ENCODE data around the gene MAGEB6B. TPM values are rescaled to one million over a fixed set of nuclear protein-coding genes. Genes with fewer than 3 reads are reported as not detected.
"Not testable (repeated sequence)": the region's sequence is repeated elsewhere in the genome, so short reads cannot be mapped to it uniquely, and the experiment has no call there.

Gene MAGEB6B, protein sequence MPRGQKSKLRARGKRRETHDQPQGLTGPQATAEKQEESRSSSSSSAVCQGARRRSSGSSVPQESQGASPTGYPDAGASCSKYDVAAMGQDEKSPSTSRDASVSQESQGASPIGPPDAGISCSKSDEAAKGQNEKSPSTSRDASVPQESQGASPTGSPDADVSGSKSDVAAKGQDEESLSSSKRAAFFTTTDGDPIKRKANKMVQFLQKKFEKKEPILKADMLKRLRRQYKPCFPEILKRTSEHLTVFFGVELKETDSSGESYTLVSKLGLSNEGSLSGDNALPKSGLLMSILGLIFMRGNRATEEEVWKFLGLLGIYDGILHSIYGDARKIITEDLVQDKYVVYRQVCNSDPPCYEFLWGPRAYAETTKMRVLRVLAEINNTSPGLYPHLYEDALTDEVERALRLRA
- total RNA-seq (2014; rRNA removed; shearing (Covaris generic)), result not detected in 2 replicates

DNA sequence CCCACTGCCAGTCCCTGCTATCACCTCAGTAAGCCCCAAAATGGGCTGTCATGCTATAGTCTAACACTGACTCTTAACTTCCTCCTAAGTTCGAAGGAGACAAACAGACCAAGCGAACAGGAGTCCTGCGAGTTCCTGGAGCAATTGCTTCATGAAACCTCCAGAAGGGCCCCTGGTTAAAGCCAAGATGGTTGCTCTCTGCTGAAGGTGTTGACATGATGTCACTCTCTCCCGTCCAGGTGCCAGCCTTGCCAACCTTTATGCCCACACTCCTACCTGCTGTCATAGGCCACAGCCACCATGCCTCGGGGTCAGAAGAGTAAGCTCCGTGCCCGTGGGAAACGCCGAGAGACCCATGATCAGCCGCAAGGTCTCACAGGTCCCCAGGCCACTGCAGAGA is at the start of gene MAGEB6B:
TSS of gene MAGEB6B (plus strand) at position 301 of the 400 bp plus-strand sequence. CDS start at position 301, 0 bp downstream.
- no peak for DNase-seq (ENCODE audit: low spot score)

DNA sequence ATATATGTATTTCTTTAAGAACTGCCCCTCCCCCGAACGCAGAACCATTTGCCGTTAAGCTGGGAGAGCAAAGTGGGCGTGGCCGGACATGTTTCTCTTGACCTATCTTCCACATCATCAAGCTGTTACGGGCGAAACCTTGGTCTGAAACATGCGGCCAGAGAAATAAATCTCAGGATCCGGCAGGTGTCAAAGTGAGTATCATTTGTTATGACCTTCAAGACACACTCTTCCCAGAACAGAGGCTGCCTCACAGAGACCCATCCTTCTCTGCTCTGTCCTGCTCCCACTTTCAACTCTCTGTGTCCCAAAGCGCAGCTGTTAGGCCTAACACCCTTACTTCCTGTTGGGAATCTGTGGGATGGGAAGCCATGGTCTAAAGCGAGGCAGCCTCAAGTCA is 22.1 kb upstream of the MAGEB6B start, which contains the start of gene MAGEB18:
TSS of gene MAGEB18 (plus strand) at position 70 of the 400 bp plus-strand sequence. CDS start 643 bp downstream, outside the sequence.
- no peak for DNase-seq (ENCODE audit: low spot score)

DNA sequence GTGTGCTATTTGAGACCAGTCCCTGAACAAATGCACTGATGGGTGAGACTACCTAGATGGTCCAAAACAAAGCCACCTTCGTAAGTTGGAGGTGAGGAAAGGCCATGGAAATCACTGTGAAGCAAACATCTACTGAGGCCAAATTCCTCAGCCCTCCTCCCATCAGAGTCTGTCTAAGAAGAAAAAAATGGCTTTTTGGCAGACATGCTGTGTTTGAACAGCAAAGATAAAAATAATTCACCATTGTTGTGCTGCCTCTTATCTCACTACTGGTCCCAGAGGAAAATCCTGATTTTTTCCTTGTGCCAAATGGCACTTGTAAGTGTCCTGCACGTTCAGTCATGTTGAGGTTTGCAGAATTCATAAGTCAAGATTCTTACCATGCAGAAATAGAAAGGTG is 14.4 kb upstream of the MAGEB6B start:
- DNase-seq (ENCODE audit: low spot score), result no peak

DNA sequence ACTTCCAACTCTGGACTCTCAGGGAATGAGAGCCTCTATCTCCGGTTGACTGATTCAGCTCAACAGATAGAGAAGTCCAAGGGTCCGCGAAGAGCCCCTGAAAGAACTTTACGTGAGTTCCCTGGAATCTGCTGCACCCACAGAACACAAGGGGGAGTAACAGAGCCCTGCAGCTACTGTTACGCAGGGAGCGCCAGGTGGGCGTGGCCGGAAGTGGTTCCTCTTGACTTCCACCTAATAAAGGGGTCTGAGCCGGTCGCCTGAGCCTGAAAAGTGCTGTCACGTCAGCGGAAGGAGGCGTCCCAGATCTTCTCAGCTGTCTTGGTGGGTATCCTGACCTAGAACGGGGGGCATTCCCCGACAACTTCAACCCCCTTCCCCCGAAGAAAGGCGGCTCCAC is 31.8 kb downstream of the MAGEB6B start, which contains the start of gene MAGEB6:
TSS of gene MAGEB6 (plus strand) at position 237 of the 400 bp plus-strand sequence. CDS start 1,407 bp downstream, outside the sequence.
- DNase-seq (ENCODE audit: low spot score), result no peak

DNA sequence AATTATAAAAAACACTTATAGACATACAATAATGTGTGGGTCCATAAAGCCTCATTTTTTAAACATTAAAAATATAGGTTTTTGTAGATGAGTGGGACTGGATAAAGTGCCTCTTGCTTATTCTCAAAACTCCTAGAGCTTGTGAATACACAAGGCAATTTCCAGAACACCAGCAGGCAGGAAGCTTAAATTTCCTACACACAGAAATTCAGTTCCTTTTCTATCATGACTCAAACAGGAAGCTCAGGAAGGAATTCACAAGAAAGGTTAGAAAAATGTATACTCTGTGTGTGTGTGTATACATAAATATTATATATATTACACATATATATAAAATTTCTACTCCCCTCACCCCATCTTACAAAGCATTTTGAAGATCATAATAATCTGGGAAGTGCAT is 43.2 kb downstream of the MAGEB6B start:
- no peak for DNase-seq (ENCODE audit: low spot score)

DNA sequence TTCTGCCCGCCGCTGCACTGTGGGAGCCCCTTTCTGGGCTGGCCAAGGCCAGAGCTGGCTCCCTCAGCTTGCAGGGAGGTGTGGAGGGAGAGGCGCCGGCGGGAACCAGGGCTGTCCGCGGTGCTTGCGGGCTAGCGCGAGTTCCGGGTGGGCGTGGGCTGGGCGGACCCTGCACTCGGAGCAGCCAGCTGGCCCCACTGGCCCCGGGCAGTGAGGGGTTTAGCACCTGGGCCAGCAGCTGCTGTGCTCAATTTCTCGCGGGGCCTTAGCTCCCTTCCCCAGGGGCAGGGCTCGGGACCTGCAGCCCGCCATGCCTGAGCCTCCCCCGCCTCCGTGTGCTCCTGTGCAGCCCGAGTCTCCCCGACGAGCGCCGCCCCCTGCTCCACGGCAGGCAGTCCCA is 44.3 kb downstream of the MAGEB6B start:
- not testable (repeated sequence) for DNase-seq (ENCODE audit: low spot score)

DNA sequence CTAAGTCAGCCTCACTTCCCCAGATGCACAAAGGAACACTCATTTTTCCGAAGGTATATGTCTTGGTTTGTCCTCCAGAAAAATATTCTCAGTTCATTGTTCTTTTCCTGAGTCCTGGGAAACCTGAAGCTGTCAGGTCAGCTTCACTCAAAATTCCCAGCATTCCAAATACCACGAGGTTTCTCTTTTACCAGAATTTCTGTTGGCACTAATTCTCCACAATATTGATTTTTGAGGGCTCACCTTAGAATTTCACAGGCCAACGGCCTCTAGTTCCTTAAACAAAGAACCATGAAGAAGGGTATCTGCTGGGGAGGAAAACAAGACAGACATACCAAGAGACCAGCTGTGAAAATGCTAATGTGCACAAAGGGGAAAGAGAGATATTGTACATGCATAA is 47.6 kb downstream of the MAGEB6B start:
- no peak for DNase-seq (ENCODE audit: low spot score)

Other genes starting within 250 kb of the MAGEB6B start
- gene MAGEB18, start 22.3 kb upstream of the MAGEB6B start, total RNA-seq (2014; rRNA removed; shearing (Covaris generic)), result 0.60 TPM in 1 of 2 replicates, not detected in the other
- 0.84 and 1.6 TPM in 2 replicates for gene MAGEB6, start 31.8 kb downstream of the MAGEB6B start, total RNA-seq (2014; rRNA removed; shearing (Covaris generic))
- gene MAGEB5, start 55.6 kb downstream of the MAGEB6B start, total RNA-seq (2014; rRNA removed; shearing (Covaris generic)), result not detected in 2 replicates

All from H4 (cell line).